WTC11 (cell line): ENCODE data around the gene HSPB6.

Source experiments
- CBFB ChIP-seq: sonication (generic); formaldehyde crosslinking; IDR thresholded peaks from 2 replicates; pipeline ENCODE4 v1.8.1; 2022; ENCODE audit warnings: mild to moderate bottlenecking, low read depth, missing genetic modification reagents
- GRHL2 ChIP-seq: fragments of 250-450 bp; sonication (Bioruptor Pico); IDR thresholded peaks from 2 replicates; pipeline ENCODE4 v1.8.0; 2022; ENCODE audit warnings: mild to moderate bottlenecking, moderate library complexity; ENCODE audit not compliant: insufficient replicate concordance, severe bottlenecking
- SP1 ChIP-seq: sonication (generic); formaldehyde crosslinking; conservative IDR thresholded peaks from 2 replicates; pipeline ENCODE4 v1.8.1; 2022; ENCODE audit warnings: missing genetic modification reagents
- ZNF121 ChIP-seq: sonication (generic); formaldehyde crosslinking; IDR thresholded peaks from 2 replicates; pipeline ENCODE4 v1.8.0; 2023; ENCODE audit warnings: missing genetic modification reagents
- ZNF317 ChIP-seq: sonication (generic); formaldehyde crosslinking; IDR thresholded peaks from 2 replicates; pipeline ENCODE4 v1.8.1; 2023; ENCODE audit warnings: low read depth, mild to moderate bottlenecking, moderate library complexity, missing genetic modification reagents, borderline replicate concordance
- TF ChIP-seq, protein P1 (sequence below): fragments of 200-600 bp; IDR thresholded peaks from 2 replicates; pipeline ENCODE4 v1.8.0; 2022; ENCODE audit warnings: antibody characterized with exemption
- TF ChIP-seq, protein P2 (sequence below): sonication (generic); formaldehyde crosslinking; IDR thresholded peaks from 2 replicates; pipeline ENCODE4 v1.8.1; 2023; ENCODE audit warnings: mild to moderate bottlenecking, missing genetic modification reagents, moderate library complexity
- TF ChIP-seq, protein P3 (sequence below): sonication (generic); formaldehyde crosslinking; IDR thresholded peaks from 2 replicates; pipeline ENCODE4 v1.8.0; 2022; ENCODE audit warnings: mild to moderate bottlenecking, missing genetic modification reagents
- TF ChIP-seq, protein P4 (sequence below): sonication (generic); formaldehyde crosslinking; conservative IDR thresholded peaks from 2 replicates; pipeline ENCODE4 v1.8.1; 2022; ENCODE audit warnings: mild to moderate bottlenecking, missing genetic modification reagents
- TF ChIP-seq, protein P5 (sequence below): sonication (generic); formaldehyde crosslinking; IDR thresholded peaks from 2 replicates; pipeline ENCODE4 v1.8.0; 2022; ENCODE audit warnings: mild to moderate bottlenecking, missing genetic modification reagents

DNA sequence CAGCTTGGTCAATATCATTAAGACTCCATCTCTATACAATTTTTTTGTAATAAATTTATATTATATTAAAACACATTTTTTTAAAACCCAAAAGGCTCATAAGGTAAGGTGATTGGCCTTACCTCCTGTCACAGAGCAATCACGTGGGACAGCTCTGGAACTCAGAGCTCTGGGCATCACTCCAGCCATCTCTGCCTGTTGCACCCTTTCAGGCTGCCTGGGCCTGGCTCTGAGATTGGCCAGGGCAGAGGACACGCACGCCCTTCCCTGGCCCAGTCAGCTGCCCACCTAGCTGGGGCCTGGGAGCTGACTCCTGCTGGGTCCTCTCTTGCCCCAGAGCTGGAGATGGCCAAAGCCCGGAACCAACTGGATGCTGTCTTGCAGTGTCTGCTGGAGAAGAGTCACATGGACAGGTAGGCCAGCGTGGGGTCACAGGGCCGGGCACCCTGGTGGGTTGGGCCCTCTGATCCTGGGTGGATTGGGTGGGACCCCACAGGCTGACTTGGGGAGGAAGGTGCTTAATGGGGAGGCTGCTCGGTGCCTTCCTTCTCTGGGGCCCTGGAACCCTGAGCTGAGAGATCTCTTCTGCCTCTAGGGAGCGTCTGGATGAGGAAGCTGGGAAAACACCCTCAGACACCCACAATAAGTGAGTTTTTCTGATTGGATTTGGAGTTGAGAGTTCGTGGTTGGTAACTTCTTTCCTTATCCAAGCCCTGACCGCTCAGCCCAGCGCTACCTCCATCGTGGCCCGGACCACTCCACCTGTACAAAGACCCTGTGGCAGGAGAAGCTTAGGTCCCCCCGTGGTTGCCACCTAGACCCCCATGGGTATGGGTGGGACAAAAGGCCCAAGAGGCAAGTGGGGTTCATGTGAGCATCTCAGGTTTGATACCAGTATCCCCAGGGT is 4.7 kb downstream of the HSPB6 start:
- TF ChIP-seq, protein P1, sequence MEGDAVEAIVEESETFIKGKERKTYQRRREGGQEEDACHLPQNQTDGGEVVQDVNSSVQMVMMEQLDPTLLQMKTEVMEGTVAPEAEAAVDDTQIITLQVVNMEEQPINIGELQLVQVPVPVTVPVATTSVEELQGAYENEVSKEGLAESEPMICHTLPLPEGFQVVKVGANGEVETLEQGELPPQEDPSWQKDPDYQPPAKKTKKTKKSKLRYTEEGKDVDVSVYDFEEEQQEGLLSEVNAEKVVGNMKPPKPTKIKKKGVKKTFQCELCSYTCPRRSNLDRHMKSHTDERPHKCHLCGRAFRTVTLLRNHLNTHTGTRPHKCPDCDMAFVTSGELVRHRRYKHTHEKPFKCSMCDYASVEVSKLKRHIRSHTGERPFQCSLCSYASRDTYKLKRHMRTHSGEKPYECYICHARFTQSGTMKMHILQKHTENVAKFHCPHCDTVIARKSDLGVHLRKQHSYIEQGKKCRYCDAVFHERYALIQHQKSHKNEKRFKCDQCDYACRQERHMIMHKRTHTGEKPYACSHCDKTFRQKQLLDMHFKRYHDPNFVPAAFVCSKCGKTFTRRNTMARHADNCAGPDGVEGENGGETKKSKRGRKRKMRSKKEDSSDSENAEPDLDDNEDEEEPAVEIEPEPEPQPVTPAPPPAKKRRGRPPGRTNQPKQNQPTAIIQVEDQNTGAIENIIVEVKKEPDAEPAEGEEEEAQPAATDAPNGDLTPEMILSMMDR = no peak
- TF ChIP-seq ZNF121 (no peak), GRHL2 (no peak), CBFB (CRISPR knock-in tag) (no peak), SP1 (no peak), ZNF317 (CRISPR knock-in tag) (no peak)
- TF ChIP-seq, protein P2, sequence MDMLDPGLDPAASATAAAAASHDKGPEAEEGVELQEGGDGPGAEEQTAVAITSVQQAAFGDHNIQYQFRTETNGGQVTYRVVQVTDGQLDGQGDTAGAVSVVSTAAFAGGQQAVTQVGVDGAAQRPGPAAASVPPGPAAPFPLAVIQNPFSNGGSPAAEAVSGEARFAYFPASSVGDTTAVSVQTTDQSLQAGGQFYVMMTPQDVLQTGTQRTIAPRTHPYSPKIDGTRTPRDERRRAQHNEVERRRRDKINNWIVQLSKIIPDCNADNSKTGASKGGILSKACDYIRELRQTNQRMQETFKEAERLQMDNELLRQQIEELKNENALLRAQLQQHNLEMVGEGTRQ (CRISPR knock-in tag) = no peak
- TF ChIP-seq, protein P3, sequence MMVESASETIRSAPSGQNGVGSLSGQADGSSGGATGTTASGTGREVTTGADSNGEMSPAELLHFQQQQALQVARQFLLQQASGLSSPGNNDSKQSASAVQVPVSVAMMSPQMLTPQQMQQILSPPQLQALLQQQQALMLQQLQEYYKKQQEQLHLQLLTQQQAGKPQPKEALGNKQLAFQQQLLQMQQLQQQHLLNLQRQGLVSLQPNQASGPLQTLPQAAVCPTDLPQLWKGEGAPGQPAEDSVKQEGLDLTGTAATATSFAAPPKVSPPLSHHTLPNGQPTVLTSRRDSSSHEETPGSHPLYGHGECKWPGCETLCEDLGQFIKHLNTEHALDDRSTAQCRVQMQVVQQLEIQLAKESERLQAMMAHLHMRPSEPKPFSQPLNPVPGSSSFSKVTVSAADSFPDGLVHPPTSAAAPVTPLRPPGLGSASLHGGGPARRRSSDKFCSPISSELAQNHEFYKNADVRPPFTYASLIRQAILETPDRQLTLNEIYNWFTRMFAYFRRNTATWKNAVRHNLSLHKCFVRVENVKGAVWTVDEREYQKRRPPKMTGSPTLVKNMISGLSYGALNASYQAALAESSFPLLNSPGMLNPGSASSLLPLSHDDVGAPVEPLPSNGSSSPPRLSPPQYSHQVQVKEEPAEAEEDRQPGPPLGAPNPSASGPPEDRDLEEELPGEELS = no peak
- TF ChIP-seq, protein P4, sequence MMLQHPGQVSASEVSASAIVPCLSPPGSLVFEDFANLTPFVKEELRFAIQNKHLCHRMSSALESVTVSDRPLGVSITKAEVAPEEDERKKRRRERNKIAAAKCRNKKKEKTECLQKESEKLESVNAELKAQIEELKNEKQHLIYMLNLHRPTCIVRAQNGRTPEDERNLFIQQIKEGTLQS (CRISPR knock-in tag) = no peak
- TF ChIP-seq, protein P5, sequence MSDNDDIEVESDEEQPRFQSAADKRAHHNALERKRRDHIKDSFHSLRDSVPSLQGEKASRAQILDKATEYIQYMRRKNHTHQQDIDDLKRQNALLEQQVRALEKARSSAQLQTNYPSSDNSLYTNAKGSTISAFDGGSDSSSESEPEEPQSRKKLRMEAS (CRISPR knock-in tag) = no peak
